ENCODE measurements around the gene BCAS3.

Gene BCAS3

GRCh38 chr17:61395409-61395982 is 717.8 kb downstream of the BCAS3 start:
- ATAC-seq (ENCODE audit: low read depth), result no peak
- Histone ChIP-seq H3K4me3 (ENCODE audit: severe bottlenecking) (no peak overlapping the region), H3K36me3 (ENCODE audit: low read depth) (no peaks in the 10 kb centered on the region), H3K27ac (ENCODE audit: poor library complexity, severe bottlenecking) (no peak overlapping the region), H3K9me3 (ENCODE audit: severe bottlenecking) (no peaks in the 10 kb centered on the region), H3K27me3 (ENCODE audit: insufficient read depth, poor library complexity, severe bottlenecking) (peaks cover 46% of the 10 kb centered on the region), H3K4me1 (ENCODE audit: insufficient read depth, poor library complexity, severe bottlenecking) (no peaks in the 10 kb centered on the region)
- no peak for TF ChIP-seq CTCF (IDR thresholded peaks at IDR 0.05; ENCODE audit: poor library complexity, severe bottlenecking)
- DNase-seq (ENCODE audit: low spot score), result no peak

- ATAC-seq (ENCODE audit: low read depth), result no peak
- H3K27ac ChIP-seq (ENCODE audit: poor library complexity, severe bottlenecking), result no peak overlapping the region
- no peaks in the 10 kb centered on the region for H3K4me1 ChIP-seq (ENCODE audit: insufficient read depth, poor library complexity, severe bottlenecking)
- peaks cover 52% of the 10 kb centered on the region for H3K27me3 ChIP-seq (ENCODE audit: insufficient read depth, poor library complexity, severe bottlenecking)
- no peaks in the 10 kb centered on the region for H3K36me3 ChIP-seq (ENCODE audit: low read depth)
- DNase-seq (ENCODE audit: low spot score), result no peak
- H3K9me3 ChIP-seq (ENCODE audit: severe bottlenecking), result no peaks in the 10 kb centered on the region
- TF ChIP-seq CTCF (IDR thresholded peaks at IDR 0.05; ENCODE audit: poor library complexity, severe bottlenecking), result no peak
- H3K4me3 ChIP-seq (ENCODE audit: severe bottlenecking), result no peak overlapping the region
Measured at GRCh38 chr17:61395983-61396585, 718.4 kb downstream of the BCAS3 start.

GRCh38 chr17:61396586-61397085 is 719.0 kb downstream of the BCAS3 start:
- peaks cover 55% of the 10 kb centered on the region for H3K27me3 ChIP-seq (ENCODE audit: insufficient read depth, poor library complexity, severe bottlenecking)
- H3K9me3 ChIP-seq (ENCODE audit: severe bottlenecking), result no peaks in the 10 kb centered on the region
- no peak overlapping the region for H3K27ac ChIP-seq (ENCODE audit: poor library complexity, severe bottlenecking)
- H3K36me3 ChIP-seq (ENCODE audit: low read depth), result no peaks in the 10 kb centered on the region
- ATAC-seq (ENCODE audit: low read depth) (no peak), DNase-seq (ENCODE audit: low spot score) (no peak)
- H3K4me1 ChIP-seq (ENCODE audit: insufficient read depth, poor library complexity, severe bottlenecking), result no peaks in the 10 kb centered on the region
- TF ChIP-seq CTCF (IDR thresholded peaks at IDR 0.05; ENCODE audit: poor library complexity, severe bottlenecking), result no peak
- H3K4me3 ChIP-seq (ENCODE audit: severe bottlenecking), result no peak overlapping the region

GRCh38 chr17:61397086-61397842 is 719.6 kb downstream of the BCAS3 start:
- no peaks in the 10 kb centered on the region for H3K36me3 ChIP-seq (ENCODE audit: low read depth)
- H3K4me1 ChIP-seq (ENCODE audit: insufficient read depth, poor library complexity, severe bottlenecking), result no peaks in the 10 kb centered on the region
- no peak overlapping the region for H3K4me3 ChIP-seq (ENCODE audit: severe bottlenecking)
- no peak for TF ChIP-seq CTCF (IDR thresholded peaks at IDR 0.05; ENCODE audit: poor library complexity, severe bottlenecking)
- ATAC-seq (ENCODE audit: low read depth) (no peak), DNase-seq (ENCODE audit: low spot score) (no peak)
- H3K9me3 ChIP-seq (ENCODE audit: severe bottlenecking), result no peaks in the 10 kb centered on the region
- H3K27me3 ChIP-seq (ENCODE audit: insufficient read depth, poor library complexity, severe bottlenecking), result peaks cover 55% of the 10 kb centered on the region
- no peak overlapping the region for H3K27ac ChIP-seq (ENCODE audit: poor library complexity, severe bottlenecking)

Data from RWPE2 (cell line).